ENCODE data around the gene NCDN. TPM values are rescaled to one million over a fixed set of nuclear protein-coding genes. Genes with fewer than 3 reads are reported as not detected.

Gene NCDN
- total RNA-seq, 2 experiments from 2014 or later = 22.2 to 30.1 TPM

DNA sequence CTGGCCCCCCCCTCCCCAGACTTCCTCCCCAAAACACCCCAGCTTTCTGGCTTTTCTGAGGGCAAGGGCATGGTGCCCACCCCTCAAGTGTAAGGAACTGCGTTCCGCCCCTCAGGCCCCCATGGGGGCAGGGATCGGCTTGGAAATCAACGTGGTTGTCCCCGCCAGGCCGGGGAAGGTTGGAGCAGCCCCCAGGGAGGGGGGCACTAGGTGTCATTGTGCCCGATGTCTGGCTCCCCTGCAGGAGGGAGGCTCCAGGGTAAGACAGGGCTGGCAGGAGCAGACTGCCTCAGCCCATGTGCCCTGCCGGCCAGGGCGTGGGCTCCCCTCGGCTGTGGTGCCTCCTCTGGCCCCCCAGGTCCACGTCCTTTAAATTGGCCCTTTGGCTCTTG, 8.1 kb downstream of the NCDN start:
- no peak overlapping the region for H3K27ac ChIP-seq (ENCODE audit: low read depth, low read length, poor library complexity, severe bottlenecking)
- no peak for DNase-seq (ENCODE audit: low spot score)
- intact Hi-C loops (cut with micrococcal nuclease; ENCODE audit: unreplicated experiment) = loop anchor here (5.0 kb wide), 1 partner anchor 363 kb away; no protein-coding TSS in a partner anchor

DNA sequence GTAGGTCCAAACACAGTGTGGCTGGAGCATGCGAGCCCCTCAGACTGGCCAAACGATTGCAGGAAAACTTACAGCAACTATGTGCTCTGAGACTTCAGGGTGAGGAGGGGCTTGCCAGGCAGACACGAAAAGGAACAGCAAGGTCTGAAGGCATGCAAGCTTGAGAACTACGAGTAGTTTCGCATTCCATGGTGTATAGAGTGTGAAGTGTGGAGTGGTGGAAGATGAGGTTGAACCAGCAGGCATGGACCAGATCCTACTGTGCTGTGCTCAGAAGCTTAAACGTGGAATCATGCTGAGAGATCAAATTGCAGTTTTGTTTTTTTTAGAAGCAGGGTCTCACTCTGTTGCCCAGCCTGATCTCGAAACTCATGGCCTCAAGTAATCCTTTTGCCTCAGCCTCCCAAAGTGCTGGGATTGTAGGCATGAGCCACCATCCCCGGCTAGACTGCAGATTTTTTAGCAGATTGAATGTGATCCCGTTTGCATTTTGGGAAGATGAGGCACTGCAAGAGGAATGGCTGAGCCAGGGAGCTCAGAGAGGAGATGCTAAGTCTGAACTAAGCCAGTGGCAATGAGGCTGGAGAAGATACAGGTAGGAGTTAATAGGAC, 10.5 kb downstream of the NCDN start:
- H3K4me2 ChIP-seq (ENCODE audit: low read length) = no peak overlapping the region
- intact Hi-C loops (cut with micrococcal nuclease; ENCODE audit: unreplicated experiment) = loop anchor here (5.0 kb wide), 1 partner anchor 366 kb away; no protein-coding TSS in a partner anchor
- TF ChIP-seq EZH2phosphoT487 (IDR thresholded peaks at IDR 0.05; ENCODE audit: borderline replicate concordance, low read depth, low read length) (no peak), CTCF (conservative IDR thresholded peaks at IDR 0.05; ENCODE audit: low read length) (no peak)
- ChIA-PET POLR2A (interaction anchor here (1.3 kb wide), 1 partner anchor 12 kb away, joined by 3 read pairs; no protein-coding TSS in a partner anchor), CTCF (ENCODE audit: unreplicated experiment) (interaction anchor here (0.7 to 1.0 kb wide), 2 partner anchors 10 to 51 kb away, joined by 3 read pairs; no protein-coding TSS in a partner anchor)
- DNase-seq (ENCODE audit: low spot score) = no peak
- H4K20me1 ChIP-seq (ENCODE audit: insufficient read depth, low read length) = no peaks in the 10 kb centered on the region; the same call in 1 of the 2 replicates
- H3K4me3 ChIP-seq (ENCODE audit: low read depth, low read length, poor library complexity, severe bottlenecking) = no peak overlapping the region
- H3K79me2 ChIP-seq (ENCODE audit: insufficient read depth, low read depth, low read length) = no peaks in the 10 kb centered on the region
- H3K4me1 ChIP-seq (ENCODE audit: insufficient read depth, low read length, poor library complexity, severe bottlenecking) = no peaks in the 10 kb centered on the region
- H3K9me3 ChIP-seq (ENCODE audit: low read length) = no peaks in the 10 kb centered on the region
- H3K9me2 ChIP-seq (ENCODE audit: insufficient read depth, low read length) = no peaks in the 10 kb centered on the region
- no TSS peak for BruUV-seq (replicated peaks)
- peaks cover 9% of the 10 kb centered on the region; the same call in 1 of the 2 replicates for H3K36me3 ChIP-seq (ENCODE audit: insufficient read depth, low read length)
- H2AFZ ChIP-seq (ENCODE audit: low read length) = no peak overlapping the region
- no peak overlapping the region for H3K27ac ChIP-seq (ENCODE audit: low read depth, low read length, poor library complexity, severe bottlenecking)

More for the DNA sequence above, 8.1 kb downstream of the NCDN start:
- Histone ChIP-seq H2AFZ (ENCODE audit: low read length) (no peak overlapping the region), H3K4me1 (ENCODE audit: insufficient read depth, low read length, poor library complexity, severe bottlenecking) (no peaks in the 10 kb centered on the region), H4K20me1 (ENCODE audit: insufficient read depth, low read length) (no peaks in the 10 kb centered on the region; the same call in 1 of the 2 replicates), H3K79me2 (ENCODE audit: insufficient read depth, low read depth, low read length) (no peaks in the 10 kb centered on the region), H3K9me2 (ENCODE audit: insufficient read depth, low read length) (no peaks in the 10 kb centered on the region), H3K36me3 (ENCODE audit: insufficient read depth, low read length) (peaks cover 14% of the 10 kb centered on the region; the same call in 1 of the 2 replicates), H3K4me3 (ENCODE audit: low read depth, low read length, poor library complexity, severe bottlenecking) (no peak overlapping the region), H3K4me2 (ENCODE audit: low read length) (no peak overlapping the region), H3K9me3 (ENCODE audit: low read length) (no peaks in the 10 kb centered on the region)
- TF ChIP-seq CTCF (conservative IDR thresholded peaks at IDR 0.05; ENCODE audit: low read length) = no peak
- no peak for TF ChIP-seq EZH2phosphoT487 (IDR thresholded peaks at IDR 0.05; ENCODE audit: borderline replicate concordance, low read depth, low read length)
- POLR2A ChIA-PET = interaction anchor here (1.3 kb wide), 1 partner anchor 115 kb away, joined by 6 read pairs; no protein-coding TSS in a partner anchor
- BruUV-seq (replicated peaks) = no TSS peak
- CTCF ChIA-PET (ENCODE audit: unreplicated experiment) = interaction anchor here (2.2 kb wide), 1 partner anchor 115 kb away, joined by 17 read pairs; no protein-coding TSS in a partner anchor

Data from OCI-LY7 (cell line).